ENCODE data around the gene TADA3. TPM values are rescaled to one million over a fixed set of nuclear protein-coding genes. Genes with fewer than 3 reads are reported as not detected.
"Not testable (repeated sequence)": the region's sequence is repeated elsewhere in the genome, so short reads cannot be mapped to it uniquely, and the experiment has no call there.

Gene TADA3
- total RNA-seq, 6 experiments from 2014 or later = 69.2 to 84.9 (median 77.0) TPM

GRCh38 chr3:9779075-9779593 lies 13.1 kb downstream of the TADA3 start:
- Mint-ChIP-seq H3K4me1 (ENCODE audit: low read depth) (peaks cover 28% of the 10 kb centered on the region), H3K36me3 (ENCODE audit: low read depth) (no peaks in the 10 kb centered on the region), H3K4me3 (no peak overlapping the region), H3K27me3 (ENCODE audit: insufficient read depth) (no peaks in the 10 kb centered on the region; the same call in none of the 2 replicates), H3K9me3 (no peaks in the 10 kb centered on the region), H3K27ac (no peak overlapping the region; the same call in 1 of the 2 replicates)
- TF ChIP-seq CTCF (IDR thresholded peaks at IDR 0.05) = no peak
- DNase-seq = no peak

DNA sequence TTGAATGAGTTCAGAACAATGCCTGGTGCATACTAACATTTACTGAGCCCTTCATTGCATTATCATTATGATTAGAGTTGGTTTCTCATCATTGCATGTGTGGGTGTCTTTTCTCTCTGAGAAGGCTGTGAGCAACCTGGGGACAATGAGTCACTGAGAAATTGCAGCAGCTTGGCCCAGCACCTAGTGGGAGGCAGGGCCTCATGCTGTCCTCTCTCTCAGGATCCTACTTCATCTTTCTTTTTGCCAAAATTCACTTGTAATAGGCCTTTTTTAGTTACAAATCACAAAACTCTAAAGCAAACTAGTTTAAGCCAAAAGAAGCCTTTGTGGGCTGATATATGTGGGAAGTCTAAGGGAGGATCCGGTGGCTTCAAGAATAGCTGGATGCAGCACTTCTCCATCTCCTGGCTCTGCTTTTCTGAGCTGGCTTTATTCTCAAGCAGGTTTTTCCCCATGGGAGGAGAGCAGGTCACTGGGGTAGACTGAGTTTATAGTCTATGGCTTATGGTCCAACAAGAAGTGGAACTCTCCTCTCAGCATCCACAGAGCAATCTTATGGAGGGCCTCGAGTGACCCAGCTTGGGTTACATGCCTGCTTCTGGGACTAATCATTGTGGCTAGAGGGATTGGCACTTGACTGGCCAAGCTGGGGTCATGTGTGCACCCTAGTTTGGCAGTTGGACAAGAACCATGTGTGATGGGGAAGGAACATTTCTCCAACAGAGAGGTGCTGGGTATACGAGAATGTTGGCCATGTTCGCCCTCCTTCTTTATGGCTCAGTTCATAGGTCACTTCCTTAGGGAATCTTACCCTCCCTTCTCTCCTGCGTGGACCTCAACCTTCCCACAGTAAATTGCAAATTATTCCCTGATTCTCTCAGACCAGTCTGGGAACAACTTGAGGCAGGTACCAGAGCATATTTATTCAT lies 13.9 kb downstream of the TADA3 start:
- H3K9me3 Mint-ChIP-seq = no peaks in the 10 kb centered on the region
- peaks cover 28% of the 10 kb centered on the region for H3K4me1 Mint-ChIP-seq (ENCODE audit: low read depth)
- peak overlapping the region; percentile 71 for H3K27ac Mint-ChIP-seq
- no peaks in the 10 kb centered on the region; the same call in none of the 2 replicates for H3K27me3 Mint-ChIP-seq (ENCODE audit: insufficient read depth)
- peak; percentile 65 for DNase-seq
- H3K36me3 Mint-ChIP-seq (ENCODE audit: low read depth) = no peaks in the 10 kb centered on the region
- H3K4me3 Mint-ChIP-seq = no peak overlapping the region
- no peak for TF ChIP-seq CTCF (IDR thresholded peaks at IDR 0.05)

DNA sequence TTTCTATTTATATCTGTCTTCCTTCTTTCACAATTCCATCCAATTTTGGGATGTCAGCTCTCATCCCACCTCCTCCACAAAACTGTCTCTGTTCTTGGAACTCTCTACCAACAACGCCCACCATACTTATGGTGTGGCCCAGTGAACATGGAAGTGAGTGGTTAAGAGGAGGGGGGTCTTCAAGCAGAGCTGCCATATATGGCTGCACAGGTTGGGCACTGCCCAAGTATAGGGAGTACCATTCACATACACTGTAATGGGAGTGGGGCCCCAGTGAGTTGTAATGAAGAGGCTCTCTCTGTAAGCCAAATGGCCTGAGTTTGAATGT lies 14.6 kb downstream of the TADA3 start:
- DNase-seq = no peak
- Mint-ChIP-seq H3K9me3 (no peaks in the 10 kb centered on the region), H3K4me1 (ENCODE audit: low read depth) (peaks cover 28% of the 10 kb centered on the region), H3K27me3 (ENCODE audit: insufficient read depth) (peaks cover 1% of the 10 kb centered on the region), H3K36me3 (ENCODE audit: low read depth) (no peaks in the 10 kb centered on the region), H3K27ac (no peak overlapping the region), H3K4me3 (no peak overlapping the region)
- no peak for TF ChIP-seq CTCF (IDR thresholded peaks at IDR 0.05)

DNA sequence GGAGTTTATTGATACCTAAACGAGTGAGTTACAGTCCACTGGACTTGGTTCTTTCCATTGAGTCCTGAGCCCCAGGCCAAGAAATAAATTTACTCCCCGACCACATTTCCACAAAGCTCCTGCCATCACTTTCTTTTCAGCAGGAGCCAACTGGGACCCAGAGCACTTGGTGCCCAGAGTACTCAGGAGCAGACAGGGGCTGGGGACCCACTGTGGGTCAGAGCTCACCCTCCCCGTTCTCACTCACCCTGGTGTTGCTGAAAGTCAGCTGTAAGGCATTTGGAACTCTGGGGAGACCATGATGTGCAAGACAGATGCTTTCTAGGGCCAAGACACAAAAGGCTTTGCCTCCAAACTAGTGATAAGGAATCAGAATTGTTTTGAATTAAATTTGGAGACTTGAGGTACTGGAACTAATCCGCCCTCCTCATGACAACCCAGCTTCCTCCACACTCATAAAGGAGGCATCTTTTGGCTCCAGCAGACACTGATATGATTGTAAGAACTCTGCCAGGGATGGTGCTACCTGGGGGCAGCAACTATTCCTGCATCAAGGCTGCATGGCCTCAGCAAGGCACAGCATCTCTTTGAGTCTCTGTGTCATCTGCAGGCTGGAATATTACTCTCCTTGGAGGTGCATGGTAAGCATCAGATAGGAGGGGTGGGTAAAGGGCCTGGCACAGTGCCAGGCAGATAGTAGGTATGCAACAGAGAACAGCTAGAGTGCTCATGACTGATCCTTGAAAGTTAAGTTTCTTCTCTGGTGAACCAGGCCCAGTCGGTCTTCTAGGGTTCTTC lies 15.2 kb downstream of the TADA3 start:
- DNase-seq = no peak
- H3K4me1 Mint-ChIP-seq (ENCODE audit: low read depth) = peaks cover 28% of the 10 kb centered on the region
- TF ChIP-seq CTCF (IDR thresholded peaks at IDR 0.05) = no peak
- no peak overlapping the region for H3K27ac Mint-ChIP-seq
- H3K36me3 Mint-ChIP-seq (ENCODE audit: low read depth) = no peaks in the 10 kb centered on the region
- H3K27me3 Mint-ChIP-seq (ENCODE audit: insufficient read depth) = peaks cover 2% of the 10 kb centered on the region
- no peaks in the 10 kb centered on the region for H3K9me3 Mint-ChIP-seq
- no peak overlapping the region for H3K4me3 Mint-ChIP-seq

DNA sequence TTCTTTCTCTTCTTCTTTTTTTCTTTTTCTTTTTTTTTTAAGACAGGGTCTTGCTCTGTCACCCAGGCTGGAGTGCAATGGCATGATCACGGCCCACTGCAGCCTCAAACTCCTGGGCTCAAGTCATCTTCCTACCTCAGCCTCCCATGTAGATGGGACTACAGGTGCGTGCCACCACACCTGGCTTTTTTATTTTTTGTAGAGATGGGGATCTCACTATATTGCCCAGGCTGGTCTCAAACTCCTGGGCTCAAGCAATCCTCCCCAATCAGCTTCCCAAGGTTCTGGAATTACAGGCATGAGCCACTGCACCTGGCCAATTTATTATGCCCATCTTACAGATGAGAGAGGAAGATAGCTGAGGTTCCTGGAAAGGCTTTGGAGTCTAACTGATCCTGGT lies 21.3 kb downstream of the TADA3 start:
- not testable (repeated sequence) for H3K36me3 Mint-ChIP-seq (ENCODE audit: low read depth); DNase-seq; H3K27me3 Mint-ChIP-seq (ENCODE audit: insufficient read depth); H3K9me3 Mint-ChIP-seq; H3K27ac Mint-ChIP-seq
- peak overlapping the region; percentile 87 for H3K4me3 Mint-ChIP-seq
- peaks cover 37% of the 10 kb centered on the region for H3K4me1 Mint-ChIP-seq (ENCODE audit: low read depth)

All from HFFc6 (cell line).